NCI-H187 (cell line): Measurements from ENCODE around the gene PCDH17.
A peak's percentile ranks its signal among the peaks of the same experiment; 100 is the strongest.

ENCODE experiments used
- DNase-seq, 2 experiments: peaks; one replicate each; lab custom pipeline; 2025; lab: John Stamatoyannopoulos, UW

The PCDH17 gene

DNA sequence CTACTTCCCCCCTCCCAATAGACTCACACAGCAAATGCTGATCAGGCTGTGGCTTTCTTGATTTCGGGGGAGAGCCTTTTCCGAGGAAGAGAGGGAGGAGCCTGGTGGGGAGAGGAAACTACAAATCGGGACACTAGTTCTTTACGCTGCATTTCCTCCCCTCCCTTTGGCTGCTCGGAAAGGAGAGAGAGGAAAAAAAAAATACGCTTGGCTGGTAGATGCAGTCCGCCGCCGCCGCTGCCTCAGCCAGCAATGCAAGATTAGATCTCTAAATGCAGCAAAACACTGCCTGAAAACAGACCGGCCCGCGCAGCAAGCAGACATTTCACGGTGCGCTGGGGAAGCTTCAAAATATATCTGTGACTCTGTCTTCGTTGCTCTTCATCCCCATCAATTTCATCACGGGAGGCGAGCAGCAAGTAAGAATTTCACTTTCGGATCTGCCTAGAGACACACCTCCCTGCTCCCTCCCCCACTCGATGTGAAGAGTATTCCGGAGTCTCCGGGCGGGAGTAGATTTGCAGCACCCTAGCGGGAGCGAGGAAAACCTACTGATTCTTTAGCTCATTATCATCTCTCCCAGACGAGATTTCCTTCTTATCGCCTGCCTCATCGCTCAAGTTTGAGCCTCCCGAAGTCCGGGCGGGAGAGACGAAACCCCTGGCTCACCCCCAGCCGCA is at the start of gene PCDH17:
TSS of gene PCDH17 (plus strand) at position 149 of the 680 bp plus-strand sequence. CDS start 803 bp downstream, outside the sequence.
- peak; percentile 37 to 57 for DNase-seq

GRCh38 chr13:57582032-57582431 is 49.5 kb upstream of the PCDH17 start:
- DNase-seq: no peak

DNA sequence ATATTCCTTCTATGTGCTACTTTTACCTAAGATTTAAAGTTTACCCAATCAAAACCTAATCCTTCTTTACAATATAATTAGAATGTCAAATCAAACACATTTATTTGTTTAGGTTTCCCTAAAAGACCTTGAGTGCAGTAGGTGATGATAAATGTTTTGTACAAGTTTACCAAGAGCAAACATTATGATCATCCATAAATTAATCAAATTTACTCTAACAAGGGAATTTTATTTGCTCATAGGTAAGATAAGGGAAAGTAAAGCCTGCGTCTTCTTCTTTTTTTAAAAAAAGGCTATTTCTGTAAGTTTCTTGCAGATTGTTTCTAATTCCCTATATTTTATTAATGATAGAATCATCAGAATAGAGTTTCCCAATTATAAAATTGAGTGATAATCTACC is 48.0 kb upstream of the PCDH17 start:
- DNase-seq: no peak

DNA sequence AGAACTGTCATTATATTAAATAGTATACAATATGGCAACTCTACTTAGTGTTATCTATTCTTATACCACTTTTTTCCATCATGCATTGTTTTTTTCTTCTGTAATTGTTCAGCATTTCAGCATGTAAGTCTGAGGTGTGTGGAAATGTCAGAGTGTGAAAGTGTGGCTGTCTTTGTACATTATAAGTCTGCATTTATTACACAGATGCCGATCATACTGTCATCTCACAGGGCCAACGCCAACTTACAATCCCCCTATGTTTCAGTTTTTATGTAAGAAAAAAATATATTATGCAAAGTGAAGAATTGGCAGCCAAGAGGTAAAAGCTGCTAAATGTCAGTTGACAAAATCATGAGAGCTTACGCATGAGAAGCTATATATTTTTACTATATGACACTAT is 42.9 kb upstream of the PCDH17 start:
- no peak for DNase-seq

DNA sequence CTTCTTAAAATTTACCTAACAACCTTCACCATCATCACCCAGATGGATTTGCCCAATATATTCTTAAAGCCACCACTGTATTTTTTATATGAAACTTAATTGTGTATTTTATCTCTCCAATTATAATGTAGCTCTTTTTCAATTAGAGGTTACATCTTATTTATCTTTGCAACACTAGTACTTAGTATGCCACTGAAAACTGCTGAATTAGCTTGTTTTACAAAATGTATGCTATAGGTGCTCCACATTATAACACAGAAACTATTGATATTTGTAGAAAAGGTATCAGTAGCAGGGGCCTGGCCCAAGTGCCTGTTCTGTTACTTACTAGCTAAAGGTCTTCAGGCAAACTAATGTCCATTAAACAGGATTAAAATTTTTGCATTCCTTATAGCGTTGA is 35.8 kb upstream of the PCDH17 start:
- no peak for DNase-seq

- DNase-seq: no peak
These were observed 30.0 kb upstream of the PCDH17 start for GRCh38 chr13:57601536-57601935.

- no peak for DNase-seq
These were observed 27.1 kb upstream of the PCDH17 start for GRCh38 chr13:57604442-57604841.

GRCh38 chr13:57611969-57612368 is 19.6 kb upstream of the PCDH17 start:
- no peak for DNase-seq

GRCh38 chr13:57612568-57612967 is 19.0 kb upstream of the PCDH17 start:
- DNase-seq: no peak

DNA sequence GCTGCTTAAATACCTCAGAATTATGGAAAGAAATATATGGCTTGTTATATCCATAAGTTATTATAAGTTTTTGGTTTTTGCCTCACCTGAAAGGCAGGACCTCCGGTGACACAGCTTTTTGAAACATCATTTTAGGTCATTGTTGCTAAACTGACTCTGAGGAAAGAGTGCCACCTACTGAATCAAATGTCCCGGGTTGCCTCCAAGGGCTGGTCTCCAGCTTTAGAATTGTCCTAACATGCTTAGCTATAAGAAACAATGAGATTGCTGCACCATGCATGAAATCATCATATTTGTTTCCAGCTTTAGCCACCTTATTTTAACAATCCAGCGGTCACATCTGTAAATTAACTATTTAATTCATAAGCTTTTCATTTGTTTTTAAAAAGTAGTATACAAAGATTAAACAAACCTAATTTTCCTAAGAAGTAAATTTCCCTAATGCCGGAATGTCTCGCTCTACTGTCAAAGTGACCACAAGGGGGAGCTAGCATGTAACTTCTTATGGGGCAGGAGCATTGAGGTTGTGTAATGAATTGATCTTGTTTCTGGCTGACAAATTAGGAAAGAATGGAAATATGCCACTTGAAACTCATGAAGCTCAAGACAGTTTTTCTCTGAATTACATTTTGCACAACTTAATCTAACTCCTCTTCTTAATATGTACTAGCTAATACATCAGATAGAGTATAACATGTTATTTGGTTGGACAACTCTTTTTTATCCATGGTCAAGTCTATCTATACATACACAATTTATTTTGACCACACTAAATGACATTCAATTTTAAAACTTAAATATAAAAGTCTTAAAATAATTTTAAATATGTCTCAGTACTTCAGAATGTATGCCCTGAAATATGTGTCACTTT is 6.7 kb upstream of the PCDH17 start:
- DNase-seq: peak in 1 of 2 experiments; percentile 58

DNA sequence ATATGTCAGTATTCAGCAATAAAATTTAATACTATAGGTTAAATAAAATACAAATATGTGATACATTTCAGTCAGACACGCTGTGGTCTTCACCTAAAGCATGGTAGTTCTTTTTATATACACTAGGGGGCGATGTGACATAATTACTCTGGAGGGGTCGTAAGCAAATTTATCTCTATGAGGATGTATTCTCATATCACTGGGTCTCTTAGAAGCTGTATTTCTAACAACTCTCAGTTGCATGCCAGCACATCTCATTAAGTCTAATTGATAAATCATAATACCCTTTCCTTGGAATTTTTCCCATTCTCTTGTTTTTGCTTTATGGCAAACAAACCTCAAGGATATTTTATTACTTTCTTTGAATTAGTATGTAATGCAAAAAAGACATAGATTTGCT is 3.9 kb upstream of the PCDH17 start:
- peak in 1 of 2 experiments; percentile 39 for DNase-seq

DNA sequence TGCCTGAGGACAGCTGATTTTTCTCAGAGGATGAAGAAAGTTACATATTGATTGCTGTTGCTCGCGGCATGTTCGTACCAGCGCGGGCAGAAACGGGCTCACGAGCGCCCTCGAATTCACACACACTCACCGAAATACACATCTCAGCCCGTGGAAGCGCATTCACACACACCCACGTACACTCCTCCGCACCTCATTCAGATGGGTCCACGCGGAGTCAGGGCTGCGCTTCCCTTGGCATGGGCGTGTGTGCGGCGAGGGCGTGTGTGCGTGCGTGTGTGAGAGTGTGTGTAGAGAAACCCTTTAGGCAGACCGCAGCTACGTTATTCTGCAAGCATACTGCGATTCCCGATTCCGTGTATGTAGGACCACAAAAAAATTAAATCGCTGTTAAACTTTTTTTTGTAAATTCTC is 2.1 kb upstream of the PCDH17 start:
- DNase-seq: no peak

GRCh38 chr13:57629821-57630235 is 1.7 kb upstream of the PCDH17 start:
- peak; percentile 92 for DNase-seq

DNA sequence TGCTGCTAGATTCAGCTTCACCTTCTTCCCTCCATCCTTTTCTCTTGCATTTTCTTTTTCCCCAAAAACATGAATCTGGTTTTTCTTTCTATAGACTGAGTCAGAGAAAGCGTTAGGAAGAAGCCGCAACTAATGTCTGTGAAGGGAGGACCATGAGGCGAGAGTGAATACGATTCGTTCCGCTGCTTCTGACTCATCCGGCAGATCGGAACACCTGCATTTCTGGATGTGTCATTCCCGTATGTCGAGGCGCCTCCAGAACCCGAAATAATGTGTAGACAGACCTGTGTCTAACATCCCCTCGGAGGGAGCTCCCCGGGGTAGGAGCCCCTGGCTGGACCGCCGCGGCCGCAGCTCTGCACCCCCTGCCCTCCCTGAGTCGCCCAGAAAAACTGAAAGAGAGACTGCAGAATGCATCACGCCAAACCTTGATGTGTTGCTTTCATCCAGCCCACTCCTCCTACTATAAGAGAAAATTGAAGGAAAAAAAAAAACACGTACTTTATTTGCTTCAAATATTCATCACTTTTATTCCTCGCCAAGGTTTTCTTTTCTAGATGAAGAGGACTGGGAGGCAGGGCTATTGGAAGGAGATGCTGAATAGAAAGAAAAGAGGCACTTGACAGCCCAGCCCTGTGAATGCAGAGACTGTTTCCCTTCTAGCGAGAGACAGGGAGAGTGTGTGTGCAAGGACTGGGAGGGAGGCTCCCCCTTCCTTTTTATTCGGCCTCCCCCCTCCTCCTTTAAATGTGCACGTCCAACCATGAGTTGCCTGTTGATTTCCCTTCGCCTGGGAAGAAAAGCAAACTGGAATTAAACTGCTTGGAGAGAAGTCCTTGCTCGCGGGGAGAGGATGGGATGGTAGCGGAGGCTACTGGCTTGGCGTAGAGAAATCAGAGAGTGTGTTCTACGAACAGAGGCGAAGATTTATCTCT is 616 bp upstream of the PCDH17 start:
- peak; percentile 14 to 82 for DNase-seq

DNA sequence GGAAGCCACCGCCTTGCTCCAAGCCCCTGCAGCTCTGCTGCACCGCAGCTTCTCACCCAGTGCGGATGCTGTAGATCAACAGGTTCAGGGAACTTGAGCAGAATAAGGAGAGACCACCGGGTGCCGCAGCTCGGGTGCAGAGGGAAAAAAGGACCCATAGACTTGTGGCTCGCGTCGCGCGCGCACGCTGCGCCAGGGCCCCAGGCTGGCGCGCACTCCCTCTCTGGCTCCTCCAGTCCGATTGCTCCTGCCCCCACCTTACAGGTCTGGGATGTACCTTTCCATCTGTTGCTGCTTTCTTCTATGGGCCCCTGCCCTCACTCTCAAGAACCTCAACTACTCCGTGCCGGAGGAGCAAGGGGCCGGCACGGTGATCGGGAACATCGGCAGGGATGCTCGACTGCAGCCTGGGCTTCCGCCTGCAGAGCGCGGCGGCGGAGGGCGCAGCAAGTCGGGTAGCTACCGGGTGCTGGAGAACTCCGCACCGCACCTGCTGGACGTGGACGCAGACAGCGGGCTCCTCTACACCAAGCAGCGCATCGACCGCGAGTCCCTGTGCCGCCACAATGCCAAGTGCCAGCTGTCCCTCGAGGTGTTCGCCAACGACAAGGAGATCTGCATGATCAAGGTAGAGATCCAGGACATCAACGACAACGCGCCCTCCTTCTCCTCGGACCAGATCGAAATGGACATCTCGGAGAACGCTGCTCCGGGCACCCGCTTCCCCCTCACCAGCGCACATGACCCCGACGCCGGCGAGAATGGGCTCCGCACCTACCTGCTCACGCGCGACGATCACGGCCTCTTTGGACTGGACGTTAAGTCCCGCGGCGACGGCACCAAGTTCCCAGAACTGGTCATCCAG is 964 bp downstream of the PCDH17 start:
- no peak for DNase-seq

GRCh38 chr13:57633141-57633949 is 1.8 kb downstream of the PCDH17 start:
- DNase-seq: no peak

DNA sequence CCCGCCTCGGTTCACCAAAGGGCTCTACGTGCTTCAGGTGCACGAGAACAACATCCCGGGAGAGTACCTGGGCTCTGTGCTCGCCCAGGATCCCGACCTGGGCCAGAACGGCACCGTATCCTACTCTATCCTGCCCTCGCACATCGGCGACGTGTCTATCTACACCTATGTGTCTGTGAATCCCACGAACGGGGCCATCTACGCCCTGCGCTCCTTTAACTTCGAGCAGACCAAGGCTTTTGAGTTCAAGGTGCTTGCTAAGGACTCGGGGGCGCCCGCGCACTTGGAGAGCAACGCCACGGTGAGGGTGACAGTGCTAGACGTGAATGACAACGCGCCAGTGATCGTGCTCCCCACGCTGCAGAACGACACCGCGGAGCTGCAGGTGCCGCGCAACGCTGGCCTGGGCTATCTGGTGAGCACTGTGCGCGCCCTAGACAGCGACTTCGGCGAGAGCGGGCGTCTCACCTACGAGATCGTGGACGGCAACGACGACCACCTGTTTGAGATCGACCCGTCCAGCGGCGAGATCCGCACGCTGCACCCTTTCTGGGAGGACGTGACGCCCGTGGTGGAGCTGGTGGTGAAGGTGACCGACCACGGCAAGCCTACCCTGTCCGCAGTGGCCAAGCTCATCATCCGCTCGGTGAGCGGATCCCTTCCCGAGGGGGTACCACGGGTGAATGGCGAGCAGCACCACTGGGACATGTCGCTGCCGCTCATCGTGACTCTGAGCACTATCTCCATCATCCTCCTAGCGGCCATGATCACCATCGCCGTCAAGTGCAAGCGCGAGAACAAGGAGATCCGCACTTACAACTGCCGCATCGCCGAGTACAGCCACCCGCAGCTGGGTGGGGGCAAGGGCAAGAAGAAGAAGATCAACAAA is 2.6 kb downstream of the PCDH17 start:
- DNase-seq: no peak

DNA sequence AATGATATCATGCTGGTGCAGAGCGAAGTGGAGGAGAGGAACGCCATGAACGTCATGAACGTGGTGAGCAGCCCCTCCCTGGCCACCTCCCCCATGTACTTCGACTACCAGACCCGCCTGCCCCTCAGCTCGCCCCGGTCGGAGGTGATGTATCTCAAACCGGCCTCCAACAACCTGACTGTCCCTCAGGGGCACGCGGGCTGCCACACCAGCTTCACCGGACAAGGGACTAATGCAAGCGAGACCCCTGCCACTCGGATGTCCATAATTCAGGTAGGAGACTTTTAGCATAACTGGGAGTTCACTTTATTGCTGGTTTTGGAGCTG is 3.3 kb downstream of the PCDH17 start:
- no peak for DNase-seq

- DNase-seq: no peak
These were observed 4.1 kb downstream of the PCDH17 start for GRCh38 chr13:57635541-57636085.
